ENCODE data around the gene LRP8. TPM values are rescaled to one million over a fixed set of nuclear protein-coding genes. Genes with fewer than 3 reads are reported as not detected.

The LRP8 gene
- total and polyA plus RNA-seq, 10 donors: 1.7 to 14.4 (median 5.5) TPM

DNA sequence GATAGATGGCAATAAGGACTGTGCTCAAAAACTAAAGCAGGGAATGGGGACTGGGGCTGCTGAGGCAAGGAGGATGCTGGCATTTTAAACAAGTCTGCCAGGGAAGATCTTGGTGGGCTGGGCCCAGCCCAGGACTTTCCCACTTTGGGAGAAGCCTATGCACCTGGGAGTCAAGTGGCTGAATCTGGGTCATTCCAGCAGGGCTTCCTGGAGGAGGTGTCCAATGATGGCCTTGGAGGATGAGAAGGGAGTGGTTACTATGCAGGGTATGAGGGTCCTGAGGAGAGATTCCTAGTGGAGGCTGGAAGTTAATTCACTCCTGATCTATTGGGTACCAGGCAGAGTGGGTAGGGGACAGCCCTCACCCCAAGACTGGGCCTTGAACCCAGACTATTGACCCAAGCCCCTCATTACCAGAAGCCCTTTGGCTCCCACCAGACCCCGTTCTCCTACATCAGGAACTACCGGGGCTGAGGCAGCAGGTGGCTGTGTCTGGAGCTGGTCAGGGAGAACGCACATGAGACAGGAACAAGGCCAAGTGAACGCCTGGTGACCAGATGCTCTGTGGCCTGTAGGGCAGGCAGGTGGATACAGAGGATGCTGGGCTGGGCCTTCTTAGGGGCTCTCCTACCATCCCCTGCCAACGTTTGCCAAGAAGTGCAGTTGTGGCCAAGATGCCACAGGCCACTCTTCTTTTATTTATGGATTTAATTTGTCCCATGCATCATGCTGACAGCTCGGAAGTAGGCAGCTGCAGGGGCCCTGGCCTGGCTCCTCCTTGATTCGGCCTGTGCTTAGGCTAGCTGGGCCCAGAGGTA lies 18.3 kb upstream of the LRP8 start:
- TF ChIP-seq POLR2A (IDR thresholded peaks at IDR 0.05) (no peak), POLR2AphosphoS5 (IDR thresholded peaks at IDR 0.05) (no peak)
- TF ChIP-seq, protein P1, sequence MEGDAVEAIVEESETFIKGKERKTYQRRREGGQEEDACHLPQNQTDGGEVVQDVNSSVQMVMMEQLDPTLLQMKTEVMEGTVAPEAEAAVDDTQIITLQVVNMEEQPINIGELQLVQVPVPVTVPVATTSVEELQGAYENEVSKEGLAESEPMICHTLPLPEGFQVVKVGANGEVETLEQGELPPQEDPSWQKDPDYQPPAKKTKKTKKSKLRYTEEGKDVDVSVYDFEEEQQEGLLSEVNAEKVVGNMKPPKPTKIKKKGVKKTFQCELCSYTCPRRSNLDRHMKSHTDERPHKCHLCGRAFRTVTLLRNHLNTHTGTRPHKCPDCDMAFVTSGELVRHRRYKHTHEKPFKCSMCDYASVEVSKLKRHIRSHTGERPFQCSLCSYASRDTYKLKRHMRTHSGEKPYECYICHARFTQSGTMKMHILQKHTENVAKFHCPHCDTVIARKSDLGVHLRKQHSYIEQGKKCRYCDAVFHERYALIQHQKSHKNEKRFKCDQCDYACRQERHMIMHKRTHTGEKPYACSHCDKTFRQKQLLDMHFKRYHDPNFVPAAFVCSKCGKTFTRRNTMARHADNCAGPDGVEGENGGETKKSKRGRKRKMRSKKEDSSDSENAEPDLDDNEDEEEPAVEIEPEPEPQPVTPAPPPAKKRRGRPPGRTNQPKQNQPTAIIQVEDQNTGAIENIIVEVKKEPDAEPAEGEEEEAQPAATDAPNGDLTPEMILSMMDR (IDR thresholded peaks at IDR 0.05 in 8 of 11, conservative IDR thresholded peaks at IDR 0.05 in 3 of 11): no peak
- H3K9me3 ChIP-seq: no peaks in the 10 kb centered on the region
- no peak overlapping the region for H3K27ac ChIP-seq
- intact Hi-C loops (cut with DNase I; ENCODE audit: low total_unique reads): no loop called here
- H3K27me3 ChIP-seq (replicated peaks in 1 of 7): no peaks in the 10 kb centered on the region
- DNase-seq: peak; percentile 65
- no peak overlapping the region for H3K4me3 ChIP-seq
- no peaks in the 10 kb centered on the region for H3K36me3 ChIP-seq
- 74 to 94% (median 85%) methylated on average over 7 of the region's 7 CpGs for WGBS, 5 donors
- no peaks in the 10 kb centered on the region for H3K4me1 ChIP-seq

DNA sequence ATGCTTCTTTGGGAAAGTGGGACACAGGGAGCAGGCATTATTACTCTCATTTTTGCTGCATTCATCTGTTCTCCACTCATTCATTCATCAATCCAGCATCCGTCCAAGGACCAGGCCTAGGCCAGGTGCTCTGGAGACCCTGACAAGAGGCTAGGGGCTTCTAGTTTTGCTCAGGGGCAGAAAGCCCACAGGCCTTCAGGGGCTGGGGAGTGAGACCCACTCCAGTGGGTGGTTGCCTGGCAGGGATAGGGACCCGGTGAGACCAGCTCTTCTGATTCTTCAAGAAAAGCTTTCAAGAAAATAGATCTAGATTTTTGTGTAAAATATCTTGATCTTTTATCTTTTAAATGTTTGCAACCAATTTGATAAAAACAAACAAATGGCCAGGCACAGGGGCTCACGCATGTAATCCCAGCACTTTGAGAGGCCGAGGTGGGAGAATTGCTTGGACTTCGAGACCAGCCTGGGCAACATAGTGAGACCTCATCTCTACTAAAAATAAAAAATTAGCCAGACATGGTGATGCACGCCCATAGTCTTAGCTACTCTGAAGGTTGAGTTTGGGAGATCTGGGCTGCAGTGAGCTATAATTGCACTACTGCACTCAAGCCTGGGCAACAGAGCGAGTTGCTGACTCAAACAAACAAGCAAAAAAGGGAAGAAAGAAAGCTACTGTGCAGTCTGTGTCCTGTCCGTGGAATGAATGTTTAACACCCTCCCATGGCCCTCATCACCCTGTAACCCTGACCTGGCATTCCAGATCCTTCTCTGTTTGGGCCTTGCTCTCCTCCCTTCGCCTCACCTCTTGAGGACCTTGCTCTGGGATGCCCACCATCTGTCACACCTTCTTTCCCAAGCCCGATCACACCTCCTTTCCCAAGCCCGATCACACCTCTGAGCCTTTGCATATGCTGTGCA lies 17.3 kb upstream of the LRP8 start:
- intact Hi-C loops (cut with DNase I; ENCODE audit: low total_unique reads): no loop called here
- WGBS, 5 donors: 77 to 87% (median 83%) methylated on average over 11 of the region's 11 CpGs
- DNase-seq: peak; percentile 54

DNA sequence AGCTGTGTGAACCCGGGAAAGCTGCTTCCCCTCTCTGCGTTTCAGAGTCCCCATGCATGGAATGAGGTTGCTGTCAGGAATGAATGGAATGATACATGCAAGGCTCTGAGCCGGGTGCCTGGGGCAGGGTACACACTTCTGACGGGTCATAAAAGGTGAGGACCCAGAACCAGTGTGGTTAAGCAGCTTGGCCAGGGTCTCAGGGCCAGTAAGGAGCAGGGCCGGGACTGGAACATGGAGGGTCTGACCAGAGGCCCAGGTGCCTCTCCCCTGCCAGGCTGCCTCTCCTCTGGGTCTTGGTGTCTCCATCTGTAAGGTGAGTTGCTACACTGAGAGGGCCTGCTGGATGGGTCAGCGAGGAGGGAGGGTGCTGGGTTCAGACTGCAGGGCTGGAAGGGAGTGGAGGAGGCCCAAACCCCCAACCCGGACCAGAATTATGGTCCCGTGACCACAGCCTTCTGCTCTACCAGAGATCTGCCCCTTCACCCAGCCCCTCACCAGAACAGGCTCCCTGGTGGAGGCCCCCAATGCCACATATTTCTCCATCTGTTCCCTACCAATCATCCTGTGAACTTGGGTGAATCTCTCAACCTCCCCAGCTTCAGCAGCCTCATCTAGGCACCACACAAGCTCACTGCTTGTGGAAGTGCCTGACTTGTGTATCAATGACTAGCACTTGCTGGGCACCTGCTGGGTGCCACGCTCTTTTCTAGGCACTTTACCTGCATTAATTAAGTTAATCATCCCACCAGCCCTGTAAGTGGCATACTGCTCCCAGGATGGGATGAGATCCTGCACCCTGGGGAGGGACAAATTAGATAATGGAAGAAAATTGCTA lies 16.2 kb upstream of the LRP8 start:
- Histone ChIP-seq H3K27me3 (replicated peaks in 1 of 7) (no peaks in the 10 kb centered on the region), H3K27ac (no peak overlapping the region), H3K4me1 (no peaks in the 10 kb centered on the region), H3K4me3 (no peak overlapping the region), H3K9me3 (no peaks in the 10 kb centered on the region), H3K36me3 (no peaks in the 10 kb centered on the region)
- no peak for TF ChIP-seq POLR2AphosphoS5 (IDR thresholded peaks at IDR 0.05)
- TF ChIP-seq POLR2A (IDR thresholded peaks at IDR 0.05): no peak
- intact Hi-C loops (cut with DNase I; ENCODE audit: low total_unique reads): no loop called here
- peak; percentile 54 for DNase-seq
- 87 to 94% (median 91%) methylated on average over 6 to 9 of the region's 9 CpGs for WGBS, 5 donors

More for the DNA sequence above, 17.3 kb upstream of the LRP8 start:
- H3K4me1 ChIP-seq: no peaks in the 10 kb centered on the region
- H3K27me3 ChIP-seq (replicated peaks in 1 of 7): no peaks in the 10 kb centered on the region
- no peaks in the 10 kb centered on the region for H3K36me3 ChIP-seq
- H3K4me3 ChIP-seq: no peak overlapping the region
- no peak overlapping the region for H3K27ac ChIP-seq
- no peaks in the 10 kb centered on the region for H3K9me3 ChIP-seq
- TF ChIP-seq, protein P1 (IDR thresholded peaks at IDR 0.05 in 8 of 11, conservative IDR thresholded peaks at IDR 0.05 in 3 of 11): no peak
- TF ChIP-seq POLR2AphosphoS5 (IDR thresholded peaks at IDR 0.05) (no peak), POLR2A (IDR thresholded peaks at IDR 0.05) (no peak)

DNA sequence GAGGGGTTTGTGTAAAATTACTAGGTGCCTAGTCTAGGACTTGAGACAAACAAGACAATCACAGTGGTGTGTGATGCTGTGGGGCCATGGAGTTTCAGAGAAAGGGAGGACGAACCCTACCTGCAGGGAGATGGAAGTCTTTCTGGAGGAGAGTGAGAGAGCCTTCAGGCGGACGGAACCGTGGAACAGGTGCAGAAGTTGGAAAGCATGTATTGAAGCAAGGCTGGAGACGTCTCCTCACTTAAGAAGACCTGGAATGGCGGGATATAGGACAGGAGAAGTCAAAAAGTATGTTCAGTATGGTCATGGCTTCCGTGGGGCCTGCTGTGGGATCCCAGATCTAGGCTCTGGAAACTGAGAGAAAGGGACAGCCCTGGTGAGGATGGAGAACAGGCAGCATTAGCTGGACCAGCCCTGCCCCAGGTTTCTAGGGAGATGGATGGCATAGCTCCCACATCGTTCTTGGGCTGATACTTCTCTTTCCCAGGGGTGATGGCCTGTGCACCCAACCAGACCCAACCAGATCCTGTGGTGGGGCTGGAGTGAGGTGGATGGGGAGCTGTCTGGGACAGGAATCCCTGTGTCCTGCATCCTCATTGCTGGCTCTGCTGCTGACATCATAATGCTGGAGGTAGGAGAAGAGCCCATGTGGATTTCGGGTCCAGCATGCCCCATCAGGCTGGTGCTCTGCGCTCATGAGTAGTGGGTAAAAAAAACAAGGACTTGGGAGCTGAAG lies 15.0 kb upstream of the LRP8 start:
- no peaks in the 10 kb centered on the region for H3K4me1 ChIP-seq
- H3K4me3 ChIP-seq: no peak overlapping the region
- no peaks in the 10 kb centered on the region for H3K9me3 ChIP-seq
- no peaks in the 10 kb centered on the region for H3K36me3 ChIP-seq
- 90 to 96% (median 92%) methylated on average over 10 of the region's 10 CpGs for WGBS, 5 donors
- H3K27me3 ChIP-seq (replicated peaks in 1 of 7): no peaks in the 10 kb centered on the region
- DNase-seq: peak; percentile 51
- TF ChIP-seq POLR2A (IDR thresholded peaks at IDR 0.05) (no peak), POLR2AphosphoS5 (IDR thresholded peaks at IDR 0.05) (no peak)
- TF ChIP-seq, protein P1 (IDR thresholded peaks at IDR 0.05 in 8 of 11, conservative IDR thresholded peaks at IDR 0.05 in 3 of 11): no peak
- no peak overlapping the region for H3K27ac ChIP-seq
- intact Hi-C loops (cut with DNase I; ENCODE audit: low total_unique reads): no loop called here

Data from spleen (tissue), 11 donors.